Activated naive CD4-positive, alpha-beta T cell treated with anti-CD3 and anti-CD28 coated beads for 36 hours (primary cell): ENCODE data around the gene TAF1D. TPM values are rescaled to one million over a fixed set of nuclear protein-coding genes. Genes with fewer than 3 reads are reported as not detected.

Source experiments
- CTCF ChIA-PET: fragments of 350-600 bp; sonication (Branson Sonifier 250); formaldehyde crosslinking; loops from one replicate; lab custom pipeline; 2021; ENCODE audit warnings: antibody characterized with exemption; lab: Charles Lee
- DNase-seq: peaks from one replicate; pipeline ENCODE4 v3.0.0-alpha.2; 2020
- H3K27ac Mint-ChIP-seq: one replicate; pipeline ENCODE4 v1.8.0; 2021; ENCODE audit warnings: mild to moderate bottlenecking, mixed read lengths
- H3K27me3 Mint-ChIP-seq: one replicate; pipeline ENCODE4 v1.8.0; 2021; ENCODE audit warnings: low read depth, mixed read lengths
- H3K36me3 Mint-ChIP-seq: one replicate; pipeline ENCODE4 v1.8.0; 2021; ENCODE audit warnings: low read depth, mixed read lengths
- H3K4me1 Mint-ChIP-seq: one replicate; pipeline ENCODE4 v1.8.0; 2021; ENCODE audit warnings: low read depth, mixed read lengths
- H3K4me3 Mint-ChIP-seq: one replicate; pipeline ENCODE4 v1.8.0; 2021; ENCODE audit warnings: mild to moderate bottlenecking, moderate library complexity, mixed read lengths
- H3K9me3 Mint-ChIP-seq: one replicate; pipeline ENCODE4 v1.8.0; 2021; ENCODE audit warnings: mixed read lengths
- intact Hi-C: fragments of 100-400 bp; cut with micrococcal nuclease; formaldehyde crosslinking; loops from one replicate; pipeline ENCODE4 v1.15.1; 2023
- total RNA-seq, 2 experiments: library from RNA; stranded (reverse); gene quantifications; one replicate each; pipeline ENCODE4 v1.2.3, GENCODE V29; 2021

The TAF1D gene
- total RNA-seq, 2 experiments from 2014 or later = 442 to 482 TPM

DNA sequence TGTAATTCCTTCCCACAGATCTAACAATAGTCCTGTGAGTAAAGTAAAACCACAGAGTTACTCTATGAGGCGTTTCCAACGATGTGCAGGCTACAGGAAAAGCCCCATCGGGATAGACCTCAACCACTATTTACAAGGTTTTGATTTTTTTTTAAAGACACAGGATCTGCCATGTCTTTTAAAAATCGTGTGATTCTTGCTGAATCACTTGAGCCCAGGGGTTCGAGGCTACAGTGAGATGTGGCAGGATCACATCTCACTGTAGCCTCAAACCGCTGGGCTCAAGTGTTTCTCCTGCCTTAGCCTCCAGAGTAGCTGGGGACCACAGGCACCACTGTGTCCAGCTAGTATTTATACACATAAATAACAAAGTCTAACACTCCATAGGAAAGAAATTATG, 7.8 kb downstream of the TAF1D start:
- Mint-ChIP-seq H3K4me3 (no peak overlapping the region), H3K27me3 (no peaks in the 10 kb centered on the region), H3K9me3 (no peaks in the 10 kb centered on the region), H3K36me3 (peaks cover 74% of the 10 kb centered on the region), H3K27ac (peak overlapping the region; percentile 82), H3K4me1 (peaks cover 50% of the 10 kb centered on the region)
- no peak for DNase-seq
- CTCF ChIA-PET = interaction anchor here (1.2 kb wide), 1 partner anchor 50 kb away, joined by 3 read pairs; the partner anchor contains the start of gene MED17
- intact Hi-C loops = no loop called here

DNA sequence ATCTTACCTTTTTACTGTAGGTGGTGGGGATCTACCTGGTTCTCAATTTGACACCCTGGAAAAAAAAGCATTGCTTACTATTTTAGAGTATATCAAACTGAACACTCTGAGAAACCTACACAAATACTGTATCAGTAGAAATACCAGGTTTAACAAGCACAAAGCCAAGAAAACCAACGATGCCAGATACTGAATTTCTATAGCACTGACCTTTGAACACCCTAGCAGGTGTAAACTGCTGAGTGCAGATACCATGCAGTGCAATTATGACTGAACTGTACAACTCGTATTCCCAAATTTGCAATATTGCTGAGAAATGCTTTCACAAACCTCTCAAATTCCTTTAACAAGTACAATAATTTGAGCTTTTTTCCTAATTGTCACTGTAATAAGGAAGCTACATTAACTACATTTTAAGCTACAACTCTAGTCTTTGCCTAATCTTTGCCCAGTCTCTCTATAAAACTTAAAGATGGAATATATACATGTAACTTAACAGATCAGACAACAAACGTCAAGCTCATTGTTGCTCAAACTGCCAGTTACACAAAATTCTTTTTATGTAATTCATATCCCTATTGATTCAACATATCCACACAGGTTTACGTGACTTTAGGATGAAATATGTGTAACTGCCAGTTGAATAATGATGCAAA, 8.9 kb downstream of the TAF1D start:
- Mint-ChIP-seq H3K27ac (peak overlapping the region; percentile 70), H3K27me3 (no peaks in the 10 kb centered on the region)
- CTCF ChIA-PET = no interaction called here

GRCh38 chr11:93730108-93731107, 10.9 kb downstream of the TAF1D start:
- peak overlapping the region; percentile 62 for H3K27ac Mint-ChIP-seq
- peaks cover 57% of the 10 kb centered on the region for H3K36me3 Mint-ChIP-seq
- H3K9me3 Mint-ChIP-seq = no peaks in the 10 kb centered on the region
- CTCF ChIA-PET = no interaction called here
- DNase-seq = no peak
- no peak overlapping the region for H3K4me3 Mint-ChIP-seq
- intact Hi-C loops = loop anchor here (1.0 kb wide), 1 partner anchor 8 kb away; no protein-coding TSS in a partner anchor
- peaks cover 29% of the 10 kb centered on the region for H3K4me1 Mint-ChIP-seq
- no peaks in the 10 kb centered on the region for H3K27me3 Mint-ChIP-seq

More for the DNA sequence above, 8.9 kb downstream of the TAF1D start:
- Mint-ChIP-seq H3K4me1 (peaks cover 43% of the 10 kb centered on the region), H3K36me3 (peaks cover 67% of the 10 kb centered on the region), H3K4me3 (no peak overlapping the region), H3K9me3 (no peaks in the 10 kb centered on the region)
- intact Hi-C loops = no loop called here
- no peak for DNase-seq

GRCh38 chr11:93729129-93729616, 12.1 kb downstream of the TAF1D start:
- no peak for DNase-seq
- Mint-ChIP-seq H3K27ac (peak overlapping the region; percentile 44), H3K36me3 (peaks cover 50% of the 10 kb centered on the region), H3K27me3 (no peaks in the 10 kb centered on the region), H3K4me1 (peaks cover 17% of the 10 kb centered on the region), H3K4me3 (no peak overlapping the region), H3K9me3 (no peaks in the 10 kb centered on the region)
- CTCF ChIA-PET = no interaction called here
- intact Hi-C loops = no loop called here

- CTCF ChIA-PET = no interaction called here
- intact Hi-C loops = no loop called here
- Mint-ChIP-seq H3K4me3 (no peak overlapping the region), H3K9me3 (no peaks in the 10 kb centered on the region), H3K27ac (peak overlapping the region; percentile 44), H3K27me3 (no peaks in the 10 kb centered on the region), H3K4me1 (peaks cover 16% of the 10 kb centered on the region), H3K36me3 (peaks cover 47% of the 10 kb centered on the region)
- no peak for DNase-seq
These were observed 12.5 kb downstream of the TAF1D start for GRCh38 chr11:93728792-93729128.

GRCh38 chr11:93727985-93728791, 13.1 kb downstream of the TAF1D start:
- no peak for DNase-seq
- H3K27me3 Mint-ChIP-seq = no peaks in the 10 kb centered on the region
- CTCF ChIA-PET = no interaction called here

GRCh38 chr11:93724089-93724488, 17.2 kb downstream of the TAF1D start:
- Mint-ChIP-seq H3K27ac (no peak overlapping the region), H3K27me3 (no peaks in the 10 kb centered on the region), H3K4me1 (no peaks in the 10 kb centered on the region), H3K4me3 (no peak overlapping the region), H3K36me3 (peaks cover 36% of the 10 kb centered on the region), H3K9me3 (no peaks in the 10 kb centered on the region)
- intact Hi-C loops = no loop called here
- CTCF ChIA-PET = no interaction called here
- DNase-seq = no peak

More at GRCh38 chr11:93727985-93728791, 13.1 kb downstream of the TAF1D start:
- intact Hi-C loops = no loop called here
- Mint-ChIP-seq H3K27ac (peak overlapping the region; percentile 72), H3K4me3 (no peak overlapping the region), H3K36me3 (peaks cover 41% of the 10 kb centered on the region), H3K9me3 (no peaks in the 10 kb centered on the region), H3K4me1 (peaks cover 11% of the 10 kb centered on the region)

GRCh38 chr11:93720522-93720921, 20.8 kb downstream of the TAF1D start:
- no peak for DNase-seq
- H3K27me3 Mint-ChIP-seq = no peaks in the 10 kb centered on the region
- H3K27ac Mint-ChIP-seq = no peak overlapping the region
- no peak overlapping the region for H3K4me3 Mint-ChIP-seq
- CTCF ChIA-PET = no interaction called here
- H3K36me3 Mint-ChIP-seq = peaks cover 50% of the 10 kb centered on the region
- no peaks in the 10 kb centered on the region for H3K9me3 Mint-ChIP-seq
- peaks cover 21% of the 10 kb centered on the region for H3K4me1 Mint-ChIP-seq
- intact Hi-C loops = no loop called here

DNA sequence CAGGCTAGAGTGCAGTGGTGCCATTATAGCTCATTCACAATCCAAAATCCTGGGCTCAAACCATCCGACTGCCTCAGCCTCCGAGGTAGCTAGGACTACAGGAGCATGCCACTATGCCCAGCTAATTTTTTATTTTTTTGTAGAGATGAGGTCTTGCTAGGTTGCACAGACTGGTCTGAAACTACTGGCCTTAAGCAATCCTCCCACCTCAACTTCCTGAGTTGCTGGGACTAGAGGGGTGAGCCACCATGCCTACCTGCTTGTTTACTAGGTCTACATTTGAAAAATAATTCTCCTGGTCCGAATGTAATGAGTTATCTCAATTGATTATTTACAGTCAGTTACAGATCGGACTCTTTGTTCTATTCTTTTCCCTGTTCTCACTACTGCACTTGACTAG, 22.0 kb downstream of the TAF1D start:
- peaks cover 2% of the 10 kb centered on the region for H3K9me3 Mint-ChIP-seq
- no peak for DNase-seq
- no peak overlapping the region for H3K4me3 Mint-ChIP-seq
- intact Hi-C loops = no loop called here
- no peak overlapping the region for H3K27ac Mint-ChIP-seq
- H3K27me3 Mint-ChIP-seq = no peaks in the 10 kb centered on the region
- H3K36me3 Mint-ChIP-seq = peaks cover 56% of the 10 kb centered on the region
- CTCF ChIA-PET = interaction anchor here (0.7 kb wide), 1 partner anchor 17 kb away, joined by 5 read pairs; no protein-coding TSS in a partner anchor
- H3K4me1 Mint-ChIP-seq = peaks cover 21% of the 10 kb centered on the region

GRCh38 chr11:93718057-93718563, 23.2 kb downstream of the TAF1D start:
- Mint-ChIP-seq H3K9me3 (peaks cover 2% of the 10 kb centered on the region), H3K36me3 (peaks cover 67% of the 10 kb centered on the region), H3K27ac (peak overlapping the region; percentile 69), H3K4me1 (peaks cover 21% of the 10 kb centered on the region), H3K27me3 (no peaks in the 10 kb centered on the region), H3K4me3 (no peak overlapping the region)
- intact Hi-C loops = no loop called here
- CTCF ChIA-PET = interaction anchor here (1.3 kb wide), 1 partner anchor 24 kb away, joined by 3 read pairs; no protein-coding TSS in a partner anchor
- DNase-seq = no peak

DNA sequence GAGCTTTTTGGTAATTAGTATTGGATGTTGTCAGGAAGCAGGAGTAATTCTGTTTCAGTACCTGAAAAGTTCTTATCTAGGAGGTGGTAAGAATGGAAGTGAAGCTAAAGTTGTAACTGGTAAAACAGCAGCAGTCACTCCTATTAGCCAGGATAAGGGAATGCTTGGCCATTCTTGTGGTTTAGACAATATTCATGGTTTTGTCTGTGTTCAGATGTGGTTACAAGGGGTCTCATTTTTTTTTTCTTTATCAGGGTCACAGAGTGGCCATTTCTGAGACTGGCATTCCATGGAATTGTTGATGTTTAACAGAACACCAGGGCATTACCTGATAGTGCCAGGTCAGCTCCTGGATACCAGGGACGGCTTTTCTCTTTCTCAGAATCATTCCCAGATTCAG, 23.8 kb downstream of the TAF1D start:
- H3K27ac Mint-ChIP-seq = peak overlapping the region; percentile 69
- CTCF ChIA-PET = interaction anchor here (0.8 to 1.3 kb wide), 2 partner anchors 23 to 24 kb away, joined by 3 read pairs; partner anchors contain the start of genes C11orf54 and TAF1D
- H3K4me1 Mint-ChIP-seq = peaks cover 21% of the 10 kb centered on the region
- H3K36me3 Mint-ChIP-seq = peaks cover 69% of the 10 kb centered on the region
- no peak overlapping the region for H3K4me3 Mint-ChIP-seq
- no peaks in the 10 kb centered on the region for H3K27me3 Mint-ChIP-seq
- intact Hi-C loops = no loop called here
- no peak for DNase-seq
- H3K9me3 Mint-ChIP-seq = peaks cover 2% of the 10 kb centered on the region
